Esophagus squamous epithelium (tissue), 4 donors: ENCODE measurements around the gene GAL3ST3.

ENCODE experiments used
- CTCF ChIP-seq, 6 experiments: fragments of 450-650 bp in 4 of 6; fragments of 200-600 bp in 2 of 6; sonication (generic) in 2 of 6; IDR thresholded peaks; one replicate each; pipeline ENCODE4 v1.5.1; 2016 to 2019; ENCODE audit warnings: antibody characterized with exemption in 6 of 6, mild to moderate bottlenecking in 4 of 6, moderate library complexity in 4 of 6
- POLR2A ChIP-seq, 4 donors: fragments of 450-650 bp; IDR thresholded peaks; one replicate each; pipeline ENCODE4 v1.6.1; 2017; ENCODE audit warnings: antibody characterized with exemption in 4 of 4, mild to moderate bottlenecking in 4 of 4, moderate library complexity in 3 of 4

GRCh38 chr11:66006134-66006890 is 42.6 kb downstream of the GAL3ST3 start:
- TF ChIP-seq CTCF (IDR thresholded peaks at IDR 0.05) (no peak), POLR2A (IDR thresholded peaks at IDR 0.05) (no peak)
